Right lobe of liver (tissue), 6 donors: ENCODE results near the gene CCM2L. TPM values are rescaled to one million over a fixed set of nuclear protein-coding genes. Genes with fewer than 3 reads are reported as not detected.

Experiments used
- ATAC-seq, 4 donors: fragments of 200-7000 bp; cut with Tn5 transposase; one replicate each; pipeline ENCODE4 v1.9.1; 2020; ENCODE audit warnings: mild to moderate bottlenecking in 4 of 4, moderate library complexity in 4 of 4
- DNase-seq, 3 donors: peaks; one replicate each; pipeline ENCODE4 v3.0.0-alpha.2; 2020
- H3K27ac ChIP-seq, 3 donors: fragments of 200-600 bp; one replicate each; pipeline ENCODE4 v1.8.0; 2022
- H3K27me3 ChIP-seq, 2 donors: fragments of 200-600 bp; one replicate each; pipeline ENCODE4 v1.8.0; 2022
- H3K36me3 ChIP-seq, 4 donors: fragments of 200-600 bp; sonication (generic) in 1 of 4; one replicate each; pipeline versions ENCODE4 v1.5.1 to v1.8.0; 2017 to 2022; ENCODE audit warnings: control low read depth in 1 of 4
- H3K4me1 ChIP-seq, 4 donors: fragments of 200-600 bp; sonication (generic) in 1 of 4; one replicate each; pipeline versions ENCODE4 v1.5.1 to v1.8.0; 2017 to 2022; ENCODE audit warnings: control low read depth in 1 of 4
- H3K4me3 ChIP-seq, 3 donors: fragments of 200-600 bp; one replicate each; pipeline ENCODE4 v1.8.0; 2022
- H3K9me3 ChIP-seq, 4 donors: fragments of 200-600 bp; sonication (generic) in 1 of 4; one replicate each; pipeline versions ENCODE4 v1.5.1 to v1.8.0; 2017 to 2022; ENCODE audit warnings: control low read depth in 1 of 4
- CTCF ChIP-seq, 4 donors: fragments of 200-600 bp in 3 of 4; fragments of 450-650 bp in 1 of 4; IDR thresholded peaks; one replicate each; pipeline versions ENCODE4 v1.5.1 to v1.8.0; 2016 to 2022; ENCODE audit warnings: antibody characterized with exemption in 4 of 4, mild to moderate bottlenecking in 2 of 4
- POLR2A ChIP-seq: fragments of 450-650 bp; IDR thresholded peaks from one replicate; pipeline ENCODE4 v1.6.1; 2017; ENCODE audit warnings: antibody characterized with exemption, mild to moderate bottlenecking
- WGBS: methylation state at CpG from one replicate; pipeline ENCODE4 v1.1.6; 2018; ENCODE audit warnings: low coverage, low lambda C conversion rate; ENCODE audit not compliant: insufficient coverage; ENCODE audit errors: missing lambda C conversion rate; 5-methylcytosine and 5-hydroxymethylcytosine counted together
- intact Hi-C, 2 donors: fragments of 100-400 bp; cut with DNase I; formaldehyde crosslinking; loops; one replicate each; pipeline versions ENCODE4 v1.11.2 to v1.14.1; 2022
- total RNA-seq, 6 experiments: library from RNA; depleted of rRNA in 2 of 6; stranded (reverse); fragments of >200 nt in 2 of 6; fragmentation: NEBNext Ultra II Directional in 3 of 6; extraction: Animal tissue kit (Norgen Biotek cat#: 25700) in 3 of 6; gene quantifications; one replicate each; pipeline versions ENCODE4 v1.1.0 to v1.2.4, GENCODE V29; 2016 to 2023
- donor health status: DM: no; HTN: yes; CAD: no.
- donor health status: DM: no; HTN: no; CAD: no.
- donor health status: DM: no; HTN: no; CAD: no.
- donor health status: DM: no; HTN: yes; CAD: no.
- donor health status: DM: no; HTN: yes; CAD: no.

CCM2L gene
- total RNA-seq, 6 experiments from 2014 or later = 0.61 to 1.7 (median 0.89) TPM

- no peak for TF ChIP-seq CTCF (IDR thresholded peaks at IDR 0.05)
- TF ChIP-seq POLR2A = no peak
- intact Hi-C loops = no loop called here
- 36% methylated on average over 1 of the region's 1 CpG for WGBS
- no peak overlapping the region for H3K4me3 ChIP-seq
- no peaks in the 10 kb centered on the region for H3K27me3 ChIP-seq
- H3K4me1 ChIP-seq = no peaks in the 10 kb centered on the region
- no peak overlapping the region for H3K27ac ChIP-seq
- ATAC-seq (no peak), DNase-seq (no peak)
- no peaks in the 10 kb centered on the region for H3K36me3 ChIP-seq
- no peaks in the 10 kb centered on the region for H3K9me3 ChIP-seq
Measured at GRCh38 chr20:32075534-32075933, 65.3 kb downstream of the CCM2L start.

GRCh38 chr20:32077190-32077589 lies 67.0 kb downstream of the CCM2L start:
- TF ChIP-seq CTCF (IDR thresholded peaks at IDR 0.05) (no peak), POLR2A (no peak)
- DNase-seq (no peak), ATAC-seq (peak in 3 of 4 donors; percentile 31 to 45 (median 36))
- intact Hi-C loops = no loop called here
- 48% methylated on average over 3 of the region's 4 CpGs for WGBS
- Histone ChIP-seq H3K36me3 (no peaks in the 10 kb centered on the region), H3K9me3 (no peaks in the 10 kb centered on the region), H3K4me3 (no peak overlapping the region), H3K4me1 (no peaks in the 10 kb centered on the region), H3K27ac (no peak overlapping the region), H3K27me3 (no peaks in the 10 kb centered on the region)

- intact Hi-C loops = no loop called here
Measured at GRCh38 chr20:32078322-32078721, 68.1 kb downstream of the CCM2L start.

GRCh38 chr20:32078791-32079190 lies 68.6 kb downstream of the CCM2L start:
- H3K4me3 ChIP-seq = no peak overlapping the region
- intact Hi-C loops = no loop called here
- no peak for TF ChIP-seq POLR2A

More at GRCh38 chr20:32078322-32078721, 68.1 kb downstream of the CCM2L start:
- DNase-seq (no peak), ATAC-seq (no peak)
- Histone ChIP-seq H3K4me1 (no peaks in the 10 kb centered on the region), H3K4me3 (no peak overlapping the region), H3K27ac (no peak overlapping the region), H3K36me3 (no peaks in the 10 kb centered on the region), H3K9me3 (no peaks in the 10 kb centered on the region), H3K27me3 (no peaks in the 10 kb centered on the region)
- WGBS = 75% methylated on average over 5 of the region's 5 CpGs
- TF ChIP-seq POLR2A (no peak), CTCF (IDR thresholded peaks at IDR 0.05) (no peak)

GRCh38 chr20:32079655-32080109 lies 69.4 kb downstream of the CCM2L start:
- ATAC-seq (no peak), DNase-seq (no peak)
- Histone ChIP-seq H3K4me3 (no peak overlapping the region), H3K27me3 (no peaks in the 10 kb centered on the region), H3K27ac (no peak overlapping the region), H3K36me3 (no peaks in the 10 kb centered on the region), H3K9me3 (no peaks in the 10 kb centered on the region), H3K4me1 (no peaks in the 10 kb centered on the region)
- TF ChIP-seq POLR2A (no peak), CTCF (IDR thresholded peaks at IDR 0.05) (no peak)
- intact Hi-C loops = no loop called here
- 10% methylated on average over 1 of the region's 8 CpGs for WGBS

More at GRCh38 chr20:32078791-32079190, 68.6 kb downstream of the CCM2L start:
- ATAC-seq (no peak), DNase-seq (no peak)
- Histone ChIP-seq H3K36me3 (no peaks in the 10 kb centered on the region), H3K27me3 (no peaks in the 10 kb centered on the region), H3K9me3 (no peaks in the 10 kb centered on the region), H3K4me1 (no peaks in the 10 kb centered on the region), H3K27ac (no peak overlapping the region)
